SU-DHL-6 (cell line): ENCODE measurements around the gene CUL7.

Experiments
- H2AFZ ChIP-seq: fragments of 200-600 bp; sonication (generic); 2 replicates; pipeline ENCODE4 v1.6.1; 2014; ENCODE audit warnings: low read depth, mild to moderate bottlenecking, moderate library complexity, mixed read lengths, antibody characterized with exemption, low read length; ENCODE audit not compliant: severe bottlenecking
- H3F3A ChIP-seq: fragments of 200-600 bp; shearing (Covaris generic); 2 replicates; pipeline ENCODE4 v1.6.0; 2016; ENCODE audit warnings: antibody characterized with exemption, mild to moderate bottlenecking; ENCODE audit not compliant: insufficient read depth
- H3K27ac ChIP-seq: fragments of 200-600 bp; sonication (generic); 2 replicates; pipeline ENCODE4 v1.5.1; 2016; ENCODE audit warnings: low read depth, mild to moderate bottlenecking, low read length, moderate library complexity, mixed read lengths
- H3K27me3 ChIP-seq: fragments of 200-600 bp; sonication (generic), shearing (Covaris generic); 2 replicates; pipeline ENCODE4 v1.6.0; 2014; ENCODE audit warnings: mild to moderate bottlenecking, low read length
- H3K36me3 ChIP-seq: fragments of 200-600 bp; sonication (generic); 2 replicates; pipeline ENCODE4 v1.6.1; 2014; ENCODE audit warnings: mild to moderate bottlenecking, low read length, mixed read lengths
- H3K4me2 ChIP-seq: fragments of 300-600, 200-600 bp; shearing (Covaris generic), sonication (generic); 2 replicates; pipeline ENCODE4 v1.6.0; 2014; ENCODE audit warnings: low read length, low read depth, mild to moderate bottlenecking; ENCODE audit not compliant: poor library complexity, severe bottlenecking
- H3K4me3 ChIP-seq: fragments of 200-600 bp; sonication (generic); 2 replicates; pipeline ENCODE4 v1.5.1; 2014; ENCODE audit warnings: antibody characterized with exemption, low read length, mild to moderate bottlenecking, mixed read lengths; ENCODE audit not compliant: insufficient read depth, poor library complexity, severe bottlenecking
- H3K79me2 ChIP-seq: fragments of 200-600 bp; sonication (generic); 2 replicates; pipeline ENCODE4 v1.6.1; 2014; ENCODE audit warnings: mild to moderate bottlenecking, low read length, moderate library complexity; ENCODE audit not compliant: insufficient read depth
- H3K9ac ChIP-seq: fragments of 200-600 bp; sonication (generic); 2 replicates; pipeline ENCODE4 v1.7.0; 2014; ENCODE audit warnings: mild to moderate bottlenecking, low read length
- H3K9me2 ChIP-seq: fragments of 200-600 bp; sonication (generic); replicated peaks from 2 replicates; pipeline ENCODE4 v1.6.1; 2014; ENCODE audit warnings: low read length; ENCODE audit not compliant: insufficient read depth
- H3K9me3 ChIP-seq: fragments of 200-600 bp; sonication (generic); 2 replicates; pipeline ENCODE4 v1.6.1; 2014; ENCODE audit warnings: low read length, mixed read lengths; ENCODE audit not compliant: insufficient read depth
- H4K20me1 ChIP-seq: fragments of 200-600 bp; sonication (generic); 2 replicates; pipeline ENCODE4 v1.6.1; 2014; ENCODE audit warnings: low read depth, mild to moderate bottlenecking, antibody characterized with exemption, low read length, moderate library complexity, mixed read lengths
- EZH2phosphoT487 ChIP-seq: fragments of 200-600 bp; sonication (generic), shearing (Covaris generic); conservative IDR thresholded peaks from 2 replicates; pipeline ENCODE4 v1.6.1; 2018; ENCODE audit warnings: mild to moderate bottlenecking, antibody characterized with exemption, low read length, moderate library complexity, mixed read lengths
- TF ChIP-seq, protein P1 (sequence below): fragments of 200-600 bp; sonication (generic); IDR thresholded peaks from one replicate; pipeline ENCODE4 v1.5.1; 2017; ENCODE audit warnings: antibody characterized with exemption, mild to moderate bottlenecking, low read length, moderate library complexity; ENCODE audit not compliant: insufficient read depth, poor library complexity, severe bottlenecking

The CUL7 gene

DNA sequence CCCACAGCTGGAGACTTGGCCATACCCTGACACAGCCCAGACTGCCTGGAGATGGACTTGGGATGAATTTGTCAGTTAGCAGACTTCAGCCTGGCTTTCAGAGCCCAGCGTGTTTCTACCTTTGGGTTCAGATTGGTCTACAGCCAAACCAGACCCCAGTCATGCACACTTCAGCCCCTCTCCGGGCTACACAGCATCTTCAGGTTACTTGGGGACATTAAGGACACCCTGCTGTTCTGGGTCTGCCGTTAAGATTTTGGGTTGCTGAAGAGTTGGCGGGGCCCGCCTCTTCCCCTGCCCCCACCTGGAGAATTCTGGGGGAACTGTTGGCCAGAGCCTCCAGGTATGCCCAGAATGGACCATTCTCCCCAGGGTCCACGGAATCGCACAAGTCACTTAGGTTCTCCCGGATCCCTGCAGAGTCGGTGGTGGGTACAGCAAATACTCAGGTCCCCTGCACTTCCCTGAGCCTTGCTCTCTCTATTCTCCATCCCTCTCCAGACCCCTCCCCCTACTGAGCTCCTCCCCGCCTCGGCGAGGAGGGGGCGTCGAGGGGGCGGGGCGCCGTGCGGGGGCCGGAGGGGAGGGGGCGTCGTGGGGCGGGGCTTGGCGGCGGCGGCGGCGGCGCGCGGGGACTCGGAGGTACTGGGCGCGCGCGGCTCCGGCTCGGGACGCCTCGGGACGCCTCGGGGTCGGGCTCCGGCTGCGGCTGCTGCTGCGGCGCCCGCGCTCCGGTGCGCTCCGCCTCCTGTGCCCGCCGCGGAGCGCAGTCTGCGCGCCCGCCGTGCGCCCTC is 22.2 kb upstream of the CUL7 start, which contains the start of gene PTK7:
Gene PTK7 (plus strand): TSS at position 645 of the 794 bp plus-strand sequence. CDS start 175 bp downstream, outside the sequence.
- no peaks in the 10 kb centered on the region for H3F3A ChIP-seq
- no peaks in the 10 kb centered on the region for H3K9me2 ChIP-seq
- H3K9me3 ChIP-seq = no peaks in the 10 kb centered on the region
- H3K4me2 ChIP-seq = peak within 1 kb of the TSS; percentile 55
- no peak within 1 kb of the TSS for H3K27ac ChIP-seq
- no peak for TF ChIP-seq EZH2phosphoT487
- TF ChIP-seq, protein P1, sequence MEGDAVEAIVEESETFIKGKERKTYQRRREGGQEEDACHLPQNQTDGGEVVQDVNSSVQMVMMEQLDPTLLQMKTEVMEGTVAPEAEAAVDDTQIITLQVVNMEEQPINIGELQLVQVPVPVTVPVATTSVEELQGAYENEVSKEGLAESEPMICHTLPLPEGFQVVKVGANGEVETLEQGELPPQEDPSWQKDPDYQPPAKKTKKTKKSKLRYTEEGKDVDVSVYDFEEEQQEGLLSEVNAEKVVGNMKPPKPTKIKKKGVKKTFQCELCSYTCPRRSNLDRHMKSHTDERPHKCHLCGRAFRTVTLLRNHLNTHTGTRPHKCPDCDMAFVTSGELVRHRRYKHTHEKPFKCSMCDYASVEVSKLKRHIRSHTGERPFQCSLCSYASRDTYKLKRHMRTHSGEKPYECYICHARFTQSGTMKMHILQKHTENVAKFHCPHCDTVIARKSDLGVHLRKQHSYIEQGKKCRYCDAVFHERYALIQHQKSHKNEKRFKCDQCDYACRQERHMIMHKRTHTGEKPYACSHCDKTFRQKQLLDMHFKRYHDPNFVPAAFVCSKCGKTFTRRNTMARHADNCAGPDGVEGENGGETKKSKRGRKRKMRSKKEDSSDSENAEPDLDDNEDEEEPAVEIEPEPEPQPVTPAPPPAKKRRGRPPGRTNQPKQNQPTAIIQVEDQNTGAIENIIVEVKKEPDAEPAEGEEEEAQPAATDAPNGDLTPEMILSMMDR = no peak
- H3K4me3 ChIP-seq = peak within 1 kb of the TSS; percentile 40
- no peaks in the 10 kb centered on the region for H4K20me1 ChIP-seq
- no peaks in the 10 kb centered on the region for H3K27me3 ChIP-seq
- no peaks in the 10 kb centered on the region for H3K36me3 ChIP-seq
- peak within 1 kb of the TSS; percentile 42; the same call in 1 of the 2 replicates for H3K9ac ChIP-seq
- H2AFZ ChIP-seq = peak within 1 kb of the TSS; percentile 22
- H3K79me2 ChIP-seq = no peaks in the 10 kb centered on the region

DNA sequence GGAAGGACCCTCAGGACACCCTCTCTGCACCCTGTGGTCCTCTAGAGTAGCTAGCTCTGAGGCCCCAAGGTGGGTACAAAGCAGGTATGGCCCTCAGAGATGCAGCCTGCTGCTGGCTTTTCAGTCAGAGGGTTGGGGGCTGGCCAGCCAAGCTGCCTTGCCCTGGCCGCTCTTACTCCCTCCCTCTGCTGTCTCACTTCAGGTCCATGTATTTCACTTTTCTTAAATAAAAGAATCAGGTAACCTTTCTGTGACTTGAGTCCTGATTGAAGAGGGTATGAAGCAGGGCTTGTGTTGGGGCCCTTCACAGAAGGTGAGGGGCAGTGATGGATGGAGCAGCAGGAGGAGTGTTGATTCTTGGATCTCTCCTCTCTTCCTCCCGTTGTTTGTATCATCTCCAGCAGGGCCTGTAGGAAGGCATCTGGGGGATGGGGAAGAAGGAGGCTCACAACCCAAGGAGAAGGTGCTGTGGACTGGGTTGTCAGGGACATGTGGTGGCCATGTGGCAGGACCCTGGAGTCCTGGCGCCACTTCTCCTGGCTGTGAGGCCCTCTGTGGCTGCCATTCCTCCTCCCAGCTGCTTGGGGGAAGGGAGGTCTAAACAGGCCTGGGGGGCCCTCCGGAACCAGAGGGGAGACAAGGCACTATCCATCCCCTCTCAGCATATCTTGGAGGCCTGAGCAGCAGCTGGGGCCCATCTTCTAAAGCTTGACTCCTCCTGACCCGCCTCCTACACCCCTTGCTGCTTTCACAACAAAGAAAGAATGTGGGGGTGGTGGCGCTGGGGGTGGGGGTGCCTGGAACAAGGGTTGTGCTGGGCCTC is 21.4 kb upstream of the CUL7 start:
- Histone ChIP-seq H3K79me2 (no peaks in the 10 kb centered on the region), H3K9me3 (no peaks in the 10 kb centered on the region), H3K4me3 (no peak overlapping the region), H3K9ac (no peak overlapping the region), H3K27me3 (no peaks in the 10 kb centered on the region), H2AFZ (no peak overlapping the region), H4K20me1 (no peaks in the 10 kb centered on the region), H3F3A (no peaks in the 10 kb centered on the region), H3K9me2 (no peaks in the 10 kb centered on the region), H3K36me3 (no peaks in the 10 kb centered on the region), H3K27ac (no peak overlapping the region), H3K4me2 (no peak overlapping the region)
- TF ChIP-seq EZH2phosphoT487 = no peak
- TF ChIP-seq, protein P1 = no peak

DNA sequence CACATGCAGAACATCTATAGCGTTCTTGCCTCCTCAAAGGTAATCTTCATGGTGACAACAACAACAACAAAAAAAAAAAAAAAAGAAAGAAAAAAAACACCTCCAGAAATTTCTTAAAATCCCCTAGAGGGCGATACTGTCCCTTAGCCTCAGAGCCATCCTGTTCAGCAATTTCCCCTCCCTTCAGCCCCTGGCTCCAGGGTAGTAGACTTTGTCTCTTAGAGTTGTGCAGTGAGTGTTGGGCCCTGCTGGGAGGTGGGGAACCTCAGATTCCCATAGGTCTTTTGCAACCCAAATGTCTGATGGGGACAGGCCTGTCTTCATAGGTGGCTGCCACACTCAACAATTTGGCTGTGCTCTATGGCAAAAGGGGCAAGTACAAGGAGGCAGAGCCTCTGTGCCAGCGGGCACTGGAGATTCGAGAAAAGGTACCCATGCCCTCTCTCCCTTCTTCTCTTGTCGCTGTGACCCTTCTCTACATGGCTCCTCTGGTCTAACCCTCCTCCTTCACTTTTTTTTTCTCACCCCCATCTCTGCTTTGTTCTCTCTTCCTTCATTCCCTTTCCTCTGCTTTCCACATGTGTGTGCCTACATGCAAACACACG is 16.5 kb upstream of the CUL7 start:
- no peaks in the 10 kb centered on the region for H3K9me2 ChIP-seq
- H4K20me1 ChIP-seq = no peaks in the 10 kb centered on the region
- TF ChIP-seq, protein P1 = peak; percentile 78
- no peak for TF ChIP-seq EZH2phosphoT487
- no peaks in the 10 kb centered on the region for H3K79me2 ChIP-seq
- no peak overlapping the region for H2AFZ ChIP-seq
- no peaks in the 10 kb centered on the region for H3F3A ChIP-seq
- no peaks in the 10 kb centered on the region for H3K36me3 ChIP-seq
- no peak overlapping the region for H3K4me2 ChIP-seq
- H3K4me3 ChIP-seq = no peak overlapping the region
- H3K27ac ChIP-seq = no peak overlapping the region
- no peak overlapping the region for H3K9ac ChIP-seq
- H3K9me3 ChIP-seq = no peaks in the 10 kb centered on the region
- H3K27me3 ChIP-seq = no peaks in the 10 kb centered on the region
